Measurements from ENCODE around the gene MTRFR.

MTRFR gene

GRCh38 chr12:123269395-123269892, 36.2 kb downstream of the MTRFR start:
- Histone ChIP-seq H3K4me1 (ENCODE audit: insufficient read depth, low read length, poor library complexity, severe bottlenecking) (peaks cover 34% of the 10 kb centered on the region), H3F3A (ENCODE audit: low read depth) (0 out of 2 replicates have a peak, but pooled peaks cover 6% of the 10 kb centered on the region), H3K9me2 (replicated peaks; ENCODE audit: low read depth, low read length) (no peaks in the 10 kb centered on the region), H3K36me3 (ENCODE audit: insufficient read depth, low read length) (no peaks in the 10 kb centered on the region; the same call in 1 of the 2 replicates), H3K9me3 (ENCODE audit: insufficient read depth, low read depth, low read length) (no peaks in the 10 kb centered on the region), H2AFZ (ENCODE audit: low read length) (peak overlapping the region; percentile 80), H3K9ac (ENCODE audit: low read depth, low read length, poor library complexity, severe bottlenecking) (peak overlapping the region; percentile 93), H3K79me2 (ENCODE audit: insufficient read depth, low read length) (peaks cover 57% of the 10 kb centered on the region), H3K4me2 (ENCODE audit: low read depth, low read length, poor library complexity, severe bottlenecking) (peak overlapping the region; percentile 90), H3K4me3 (ENCODE audit: low read length, poor library complexity, severe bottlenecking) (peak overlapping the region; percentile 92), H4K20me1 (ENCODE audit: insufficient read depth, low read length, poor library complexity, severe bottlenecking) (peaks cover 6% of the 10 kb centered on the region), H3K27me3 (ENCODE audit: insufficient read depth, low read length, poor library complexity, severe bottlenecking) (no peaks in the 10 kb centered on the region)
- no peak for TF ChIP-seq EZH2phosphoT487 (IDR thresholded peaks at IDR 0.05; ENCODE audit: borderline replicate concordance)
- TF ChIP-seq CTCF (conservative IDR thresholded peaks at IDR 0.05; ENCODE audit: low read length), result 0 out of 2 replicates have a peak, but pooled peaks have one; percentile 17

GRCh38 chr12:123269896-123270213, 36.6 kb downstream of the MTRFR start:
- Histone ChIP-seq H3K9ac (ENCODE audit: low read depth, low read length, poor library complexity, severe bottlenecking) (peak overlapping the region; percentile 93), H3K9me2 (replicated peaks; ENCODE audit: low read depth, low read length) (no peaks in the 10 kb centered on the region), H3K4me2 (ENCODE audit: low read depth, low read length, poor library complexity, severe bottlenecking) (peak overlapping the region; percentile 90), H3K79me2 (ENCODE audit: insufficient read depth, low read length) (peaks cover 56% of the 10 kb centered on the region), H3K27me3 (ENCODE audit: insufficient read depth, low read length, poor library complexity, severe bottlenecking) (no peaks in the 10 kb centered on the region), H2AFZ (ENCODE audit: low read length) (peak overlapping the region; percentile 80), H3K36me3 (ENCODE audit: insufficient read depth, low read length) (no peaks in the 10 kb centered on the region; the same call in 1 of the 2 replicates), H4K20me1 (ENCODE audit: insufficient read depth, low read length, poor library complexity, severe bottlenecking) (peaks cover 6% of the 10 kb centered on the region), H3F3A (ENCODE audit: low read depth) (0 out of 2 replicates have a peak, but pooled peaks cover 6% of the 10 kb centered on the region), H3K4me1 (ENCODE audit: insufficient read depth, low read length, poor library complexity, severe bottlenecking) (peaks cover 34% of the 10 kb centered on the region), H3K4me3 (ENCODE audit: low read length, poor library complexity, severe bottlenecking) (peak overlapping the region; percentile 92), H3K9me3 (ENCODE audit: insufficient read depth, low read depth, low read length) (no peaks in the 10 kb centered on the region)
- no peak for TF ChIP-seq CTCF (conservative IDR thresholded peaks at IDR 0.05; ENCODE audit: low read length)
- TF ChIP-seq EZH2phosphoT487 (IDR thresholded peaks at IDR 0.05; ENCODE audit: borderline replicate concordance), result no peak

GRCh38 chr12:123270214-123271000, 37.2 kb downstream of the MTRFR start:
- Histone ChIP-seq H3K4me1 (ENCODE audit: insufficient read depth, low read length, poor library complexity, severe bottlenecking) (peaks cover 34% of the 10 kb centered on the region), H3K9me3 (ENCODE audit: insufficient read depth, low read depth, low read length) (no peaks in the 10 kb centered on the region), H3K36me3 (ENCODE audit: insufficient read depth, low read length) (no peaks in the 10 kb centered on the region; the same call in 1 of the 2 replicates), H3K79me2 (ENCODE audit: insufficient read depth, low read length) (peaks cover 56% of the 10 kb centered on the region), H3K27me3 (ENCODE audit: insufficient read depth, low read length, poor library complexity, severe bottlenecking) (no peaks in the 10 kb centered on the region), H3K4me2 (ENCODE audit: low read depth, low read length, poor library complexity, severe bottlenecking) (peak overlapping the region; percentile 90), H4K20me1 (ENCODE audit: insufficient read depth, low read length, poor library complexity, severe bottlenecking) (peaks cover 6% of the 10 kb centered on the region), H2AFZ (ENCODE audit: low read length) (peak overlapping the region; percentile 80), H3K4me3 (ENCODE audit: low read length, poor library complexity, severe bottlenecking) (peak overlapping the region; percentile 92), H3K9ac (ENCODE audit: low read depth, low read length, poor library complexity, severe bottlenecking) (peak overlapping the region; percentile 93), H3K9me2 (replicated peaks; ENCODE audit: low read depth, low read length) (no peaks in the 10 kb centered on the region), H3F3A (ENCODE audit: low read depth) (0 out of 2 replicates have a peak, but pooled peaks cover 6% of the 10 kb centered on the region)
- TF ChIP-seq EZH2phosphoT487 (IDR thresholded peaks at IDR 0.05; ENCODE audit: borderline replicate concordance) (no peak), CTCF (conservative IDR thresholded peaks at IDR 0.05; ENCODE audit: low read length) (no peak)
